Skeletal muscle tissue (tissue), 4 donors: ENCODE measurements around the gene PIK3C2G. TPM values are rescaled to one million over a fixed set of nuclear protein-coding genes. Genes with fewer than 3 reads are reported as not detected.
"Not testable (repeated sequence)": the region's sequence is repeated elsewhere in the genome, so short reads cannot be mapped to it uniquely, and the experiment has no call there.

Experiments used
- H3K27ac ChIP-seq: one replicate; pipeline ENCODE4 v1.7.0; 2013; ENCODE audit warnings: mild to moderate bottlenecking, low read depth, low read length, inconsistent platforms
- H3K27me3 ChIP-seq, 3 donors: one replicate each; pipeline ENCODE4 v1.7.0; 2013; ENCODE audit warnings: low read length in 3 of 3; ENCODE audit not compliant: control insufficient read depth in 3 of 3, insufficient read depth in 3 of 3
- H3K36me3 ChIP-seq, 3 donors: one replicate each; pipeline ENCODE4 v1.7.0; 2013; ENCODE audit warnings: low read length in 3 of 3; ENCODE audit not compliant: control insufficient read depth in 3 of 3, insufficient read depth in 3 of 3
- H3K4me1 ChIP-seq, 3 donors: one replicate each; pipeline ENCODE4 v1.7.0; 2013; ENCODE audit warnings: low read length in 3 of 3, mild to moderate bottlenecking in 3 of 3; ENCODE audit not compliant: control insufficient read depth in 3 of 3, insufficient read depth in 3 of 3
- H3K4me3 ChIP-seq, 3 donors: one replicate each; pipeline ENCODE4 v1.7.0; 2013; ENCODE audit warnings: low read length in 3 of 3
- H3K9ac ChIP-seq, 3 donors: one replicate each; pipeline ENCODE4 v1.7.0; 2013; ENCODE audit warnings: low read length in 3 of 3, mild to moderate bottlenecking in 3 of 3, moderate library complexity in 2 of 3, low read depth in 1 of 3
- H3K9me3 ChIP-seq, 3 donors: one replicate each; pipeline ENCODE4 v1.7.0; 2013; ENCODE audit warnings: low read length in 3 of 3; ENCODE audit not compliant: control insufficient read depth in 3 of 3
- total RNA-seq: library from RNA; depleted of rRNA; stranded (reverse); fragments of >200 nt; gene quantifications from one replicate; pipeline ENCODE4 v1.2.3, GENCODE V29; 2014
- donor health status: Osteomylitis.

Gene PIK3C2G
- total RNA-seq, 1 donor from 2014 or later: 0.52 TPM

DNA sequence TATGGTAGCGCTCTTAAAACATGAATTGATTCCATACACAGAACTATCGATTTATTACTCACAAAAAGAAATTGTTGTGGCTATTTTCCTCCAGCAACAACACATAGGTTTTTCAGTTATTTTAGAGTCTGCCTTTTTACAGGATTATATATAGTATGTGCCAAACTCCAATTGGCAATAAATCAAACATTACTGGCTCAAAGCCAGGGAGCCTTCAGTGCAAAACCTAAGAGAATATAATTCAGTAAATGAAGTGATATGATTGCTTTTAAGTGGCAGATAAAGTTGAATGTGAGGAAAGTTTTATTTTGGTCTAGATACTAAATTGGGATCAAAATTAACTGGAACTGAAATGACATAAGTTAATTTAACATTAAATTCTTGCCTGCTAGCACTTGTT, 234.8 kb downstream of the PIK3C2G start:
- H3K4me1 ChIP-seq: no peaks in the 10 kb centered on the region
- no peaks in the 10 kb centered on the region for H3K27me3 ChIP-seq
- no peak overlapping the region for H3K27ac ChIP-seq
- no peaks in the 10 kb centered on the region for H3K9me3 ChIP-seq
- no peaks in the 10 kb centered on the region for H3K36me3 ChIP-seq
- no peak overlapping the region for H3K4me3 ChIP-seq
- no peak overlapping the region for H3K9ac ChIP-seq

DNA sequence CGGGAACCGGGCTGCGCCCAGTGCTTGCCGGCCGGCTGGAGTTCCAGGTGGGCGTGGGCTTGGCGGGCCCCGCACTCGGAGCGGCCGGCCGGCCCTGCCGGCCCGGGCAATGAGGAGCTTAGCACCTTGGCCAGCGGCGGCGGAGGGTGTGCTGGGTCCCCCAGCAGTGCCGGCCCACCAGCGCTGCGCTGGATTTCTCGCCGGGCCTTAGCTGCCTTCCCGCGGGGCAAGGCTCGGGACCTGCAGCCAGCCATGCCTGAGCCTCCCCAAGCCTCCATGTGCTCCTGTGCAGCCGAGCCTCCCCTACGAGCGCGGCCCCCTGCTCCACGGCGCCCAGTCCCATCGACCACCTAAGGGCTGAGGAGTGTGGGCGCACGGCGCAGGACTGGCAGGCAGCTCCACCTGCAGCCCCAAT, 238.8 kb downstream of the PIK3C2G start:
- H3K4me3 ChIP-seq, H3K9ac ChIP-seq, H3K27me3 ChIP-seq, H3K9me3 ChIP-seq, H3K36me3 ChIP-seq, H3K4me1 ChIP-seq, H3K27ac ChIP-seq: not testable (repeated sequence)

DNA sequence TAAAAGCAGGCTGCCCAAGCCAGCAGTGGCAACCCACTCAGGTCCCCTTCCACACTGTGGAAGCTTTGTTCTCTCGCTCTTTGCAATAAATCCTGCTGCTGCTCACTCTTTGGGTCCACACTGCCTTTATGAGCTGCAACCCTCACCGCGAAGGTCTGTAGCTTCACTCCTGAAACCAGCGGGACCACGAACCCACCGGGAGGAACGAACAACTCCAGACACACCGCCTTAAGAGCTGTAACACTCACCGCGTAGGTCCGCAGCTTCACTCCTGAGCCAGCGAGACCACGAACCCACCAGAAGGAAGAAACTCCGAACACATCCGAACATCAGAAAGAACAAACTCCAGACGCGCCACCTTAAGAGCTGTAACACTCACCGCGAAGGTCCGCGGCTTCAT, 239.4 kb downstream of the PIK3C2G start:
- H3K27me3 ChIP-seq: not testable (repeated sequence)

DNA sequence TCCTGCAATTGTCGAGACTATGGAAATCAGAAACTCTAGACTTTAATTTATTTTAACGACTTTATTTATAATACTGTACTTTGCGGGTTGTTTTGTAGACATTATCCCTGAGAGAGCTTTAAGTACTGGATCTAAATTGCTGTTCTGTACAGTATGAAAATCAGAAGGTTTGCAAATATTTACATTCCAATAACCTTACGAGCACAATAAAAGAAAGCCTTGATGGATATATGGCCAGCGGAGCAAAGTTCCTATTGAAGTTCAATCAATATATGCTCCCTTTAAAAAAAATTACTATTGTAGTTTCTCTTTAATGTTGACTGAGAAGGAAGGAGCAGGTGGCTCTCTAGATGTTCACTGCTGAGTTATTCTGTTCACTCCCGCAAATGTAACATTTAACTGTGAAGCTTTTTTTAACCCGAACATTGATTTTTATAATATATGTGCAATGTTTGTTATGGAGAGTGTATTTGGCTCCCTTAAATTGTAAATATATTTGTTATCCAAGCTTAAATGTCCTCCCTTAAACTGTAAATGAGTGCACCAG, 241.2 kb downstream of the PIK3C2G start:
- Histone ChIP-seq H3K36me3 (no peaks in the 10 kb centered on the region), H3K27me3 (no peaks in the 10 kb centered on the region), H3K27ac (no peak overlapping the region), H3K9ac (no peak overlapping the region), H3K4me1 (no peaks in the 10 kb centered on the region), H3K9me3 (no peaks in the 10 kb centered on the region), H3K4me3 (no peak overlapping the region)

More for the DNA sequence above, 239.4 kb downstream of the PIK3C2G start:
- not testable (repeated sequence) for H3K4me3 ChIP-seq, H3K36me3 ChIP-seq, H3K9ac ChIP-seq, H3K4me1 ChIP-seq, H3K27ac ChIP-seq, H3K9me3 ChIP-seq

DNA sequence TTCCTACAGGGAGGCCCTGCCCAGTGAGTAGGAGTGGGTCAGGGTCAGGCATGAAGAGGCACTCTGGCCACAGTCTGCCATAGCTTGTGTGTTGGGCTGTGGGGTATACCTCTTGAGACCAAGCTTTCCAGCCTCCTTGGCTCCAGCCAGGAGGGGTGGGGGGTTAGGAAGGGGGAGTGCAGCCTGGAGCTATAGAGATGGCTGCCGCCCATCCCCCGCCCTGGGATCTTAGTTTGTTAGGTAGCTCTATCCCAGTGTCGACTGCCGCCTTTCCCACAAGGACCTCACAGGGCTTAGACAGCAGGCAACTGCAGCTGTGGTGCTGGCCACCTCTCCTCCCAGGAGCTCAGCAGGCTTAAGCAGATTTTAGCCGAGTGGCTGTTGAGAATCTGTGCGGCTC, 260.1 kb downstream of the PIK3C2G start:
- no peaks in the 10 kb centered on the region for H3K4me1 ChIP-seq
- H3K9ac ChIP-seq: no peak overlapping the region
- H3K27me3 ChIP-seq: no peaks in the 10 kb centered on the region
- no peaks in the 10 kb centered on the region for H3K36me3 ChIP-seq
- H3K4me3 ChIP-seq: no peak overlapping the region
- peaks cover 3 to 8% (median 4%) of the 10 kb centered on the region in 3 donors for H3K9me3 ChIP-seq
- H3K27ac ChIP-seq: no peak overlapping the region

GRCh38 chr12:18522806-18523205, 261.5 kb downstream of the PIK3C2G start:
- Histone ChIP-seq H3K4me3 (no peak overlapping the region), H3K4me1 (no peaks in the 10 kb centered on the region), H3K27me3 (no peaks in the 10 kb centered on the region), H3K36me3 (no peaks in the 10 kb centered on the region), H3K9me3 (peaks cover 3 to 6% (median 4%) of the 10 kb centered on the region in 3 donors), H3K9ac (no peak overlapping the region), H3K27ac (no peak overlapping the region)

DNA sequence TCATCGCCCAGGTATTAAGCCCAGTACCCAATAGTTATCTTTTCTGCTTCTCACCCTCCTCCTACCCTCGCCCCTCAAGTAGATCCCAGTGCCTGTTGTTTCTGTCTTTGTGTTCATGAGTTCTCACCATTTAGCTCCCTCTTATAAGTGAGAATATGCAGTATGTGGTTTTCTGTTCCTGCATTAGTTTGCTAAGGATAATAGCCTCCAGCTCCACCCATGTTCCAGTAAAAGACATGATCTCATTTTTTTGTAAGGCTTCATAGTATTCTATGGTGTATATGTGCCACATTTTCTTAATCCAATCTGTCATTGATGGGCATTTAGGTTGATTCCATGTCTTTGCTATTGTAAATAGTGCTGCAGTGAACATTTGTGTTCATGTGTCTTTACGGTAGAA, 281.2 kb downstream of the PIK3C2G start:
- H3K27ac ChIP-seq, H3K4me1 ChIP-seq, H3K27me3 ChIP-seq, H3K9me3 ChIP-seq, H3K4me3 ChIP-seq, H3K36me3 ChIP-seq, H3K9ac ChIP-seq: not testable (repeated sequence)

- H3K9me3 ChIP-seq: no peaks in the 10 kb centered on the region
- no peaks in the 10 kb centered on the region for H3K4me1 ChIP-seq
- H3K27me3 ChIP-seq: no peaks in the 10 kb centered on the region
These were observed 285.1 kb downstream of the PIK3C2G start for GRCh38 chr12:18546399-18546798.

DNA sequence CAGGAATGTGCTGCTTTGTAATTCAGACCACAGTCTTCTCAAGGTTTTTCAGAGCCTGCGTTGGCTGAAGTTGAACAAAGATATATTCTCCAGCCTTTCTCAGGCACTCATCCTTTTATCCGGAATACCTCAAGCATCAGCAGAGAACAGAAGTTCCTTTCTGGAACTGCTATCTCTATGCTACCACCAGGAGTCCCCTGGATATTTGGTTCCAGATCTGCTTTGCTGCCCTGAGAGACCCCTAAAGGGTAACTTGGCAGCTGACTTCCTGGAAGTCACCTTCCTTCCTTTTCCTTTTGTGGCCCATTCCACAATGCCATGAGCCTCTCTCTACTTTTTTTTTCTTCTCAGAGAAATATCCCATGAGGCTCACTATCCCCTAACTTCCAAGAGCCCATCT, 288.3 kb downstream of the PIK3C2G start:
- Histone ChIP-seq H3K27me3 (no peaks in the 10 kb centered on the region), H3K9ac (no peak overlapping the region), H3K4me1 (no peaks in the 10 kb centered on the region), H3K4me3 (no peak overlapping the region), H3K36me3 (no peaks in the 10 kb centered on the region), H3K9me3 (no peaks in the 10 kb centered on the region), H3K27ac (no peak overlapping the region)

More at GRCh38 chr12:18546399-18546798, 285.1 kb downstream of the PIK3C2G start:
- H3K9ac ChIP-seq: no peak overlapping the region
- H3K4me3 ChIP-seq: no peak overlapping the region
- H3K36me3 ChIP-seq: no peaks in the 10 kb centered on the region
- H3K27ac ChIP-seq: no peak overlapping the region

DNA sequence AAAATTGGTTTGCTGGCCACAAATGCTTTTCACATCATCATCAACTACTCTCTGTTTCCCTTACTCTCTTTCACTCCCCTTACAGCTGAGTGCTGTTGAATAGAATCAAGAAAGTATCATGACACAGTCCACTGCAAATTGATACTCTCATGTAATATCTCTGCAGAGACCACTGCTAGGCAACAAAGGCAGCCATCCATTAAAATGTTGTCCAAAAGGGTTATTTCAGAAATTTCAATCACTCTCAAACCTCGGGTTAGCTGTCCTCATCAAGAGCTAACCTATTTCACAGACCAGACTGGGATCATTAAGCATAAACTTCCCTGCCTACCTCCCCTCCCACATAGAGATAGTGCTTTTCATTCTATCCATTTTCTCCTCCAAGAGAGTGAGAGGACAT, 289.8 kb downstream of the PIK3C2G start:
- Histone ChIP-seq H3K36me3 (no peaks in the 10 kb centered on the region), H3K9me3 (no peaks in the 10 kb centered on the region), H3K27me3 (no peaks in the 10 kb centered on the region), H3K27ac (no peak overlapping the region), H3K4me1 (no peaks in the 10 kb centered on the region), H3K4me3 (no peak overlapping the region), H3K9ac (no peak overlapping the region)

GRCh38 chr12:18551701-18552100, 290.4 kb downstream of the PIK3C2G start:
- Histone ChIP-seq H3K27ac (no peak overlapping the region), H3K9me3 (no peaks in the 10 kb centered on the region), H3K4me3 (no peak overlapping the region), H3K27me3 (no peaks in the 10 kb centered on the region), H3K9ac (no peak overlapping the region), H3K4me1 (no peaks in the 10 kb centered on the region), H3K36me3 (no peaks in the 10 kb centered on the region)
